DMS153 treated with DMSO at 0.1 percent for 48 hours (cell line): ENCODE results near the gene CHFR.
"Not testable (repeated sequence)": the region's sequence is repeated elsewhere in the genome, so short reads cannot be mapped to it uniquely, and the experiment has no call there.

Experiments used
- DNase-seq: peaks from one replicate; lab custom pipeline; 2025; ENCODE audit not compliant: unreplicated experiment; lab: John Stamatoyannopoulos, UW

The CHFR gene

DNA sequence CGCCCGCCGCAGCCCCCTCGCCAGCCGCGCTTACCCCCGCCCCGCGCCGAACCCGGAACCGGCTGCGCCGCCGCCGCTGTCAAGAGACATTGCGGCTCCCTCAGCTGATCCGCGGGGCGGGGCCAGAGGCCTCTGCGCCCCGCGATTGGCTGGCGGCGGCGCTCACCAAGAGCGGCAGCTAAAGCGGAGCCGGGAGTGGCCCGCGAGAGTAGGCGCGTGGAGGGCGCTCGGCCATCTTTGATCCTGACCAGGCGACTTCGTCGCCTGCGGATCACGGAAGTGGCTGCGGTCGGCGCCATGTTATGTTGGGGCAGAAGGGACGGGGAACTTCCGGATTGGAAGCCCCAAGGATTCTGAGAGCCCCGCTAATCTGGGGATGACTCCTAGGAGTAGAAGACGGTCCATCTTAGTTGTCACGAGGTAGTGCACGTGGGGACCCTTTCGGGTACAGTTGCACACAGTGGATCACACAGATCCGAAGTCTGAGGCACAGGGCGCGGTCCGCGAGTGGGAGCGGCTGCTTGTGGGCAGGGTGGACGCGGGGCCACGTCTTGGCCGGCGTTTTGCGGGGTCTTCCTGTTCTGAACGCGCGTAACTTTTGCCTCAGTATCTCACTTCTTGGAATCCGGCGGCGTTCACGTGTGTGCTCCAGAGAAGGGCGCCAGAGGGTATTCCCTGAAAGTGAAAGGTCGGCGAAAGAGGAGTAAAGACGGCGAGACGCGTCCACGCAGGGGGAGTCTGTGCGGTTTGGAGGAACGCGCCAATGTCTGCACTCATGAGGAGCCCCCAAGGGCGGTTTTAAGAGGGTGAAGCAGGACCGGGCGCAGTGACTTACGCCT, at the start of gene CHFR:
CHFR (minus strand) TSS at position 93 of the 839 bp plus-strand sequence. CDS start 277 bp downstream, outside the sequence.
- DNase-seq = peak; percentile 84

DNA sequence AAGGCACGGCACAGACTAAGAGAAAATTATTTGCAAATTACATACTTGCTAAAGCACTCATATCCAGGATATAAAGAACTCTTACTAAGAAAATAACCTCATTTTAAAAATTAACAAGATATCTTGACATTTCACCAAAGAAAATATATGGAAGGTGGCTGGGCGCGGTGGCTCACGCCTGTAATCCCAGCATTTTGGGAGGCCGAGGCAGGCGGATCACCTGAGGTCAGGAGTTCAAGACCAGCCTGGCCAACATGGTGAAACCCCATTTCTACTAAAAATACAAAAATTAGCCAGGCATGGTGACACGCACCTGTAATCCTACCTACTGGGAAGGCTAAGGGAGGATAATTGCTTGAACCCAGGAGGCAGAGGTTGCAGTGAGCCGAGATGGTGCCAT, 49.5 kb upstream of the CHFR start:
- DNase-seq = not testable (repeated sequence)

GRCh38 chr12:132936163-132936562, 48.8 kb upstream of the CHFR start:
- no peak for DNase-seq

DNA sequence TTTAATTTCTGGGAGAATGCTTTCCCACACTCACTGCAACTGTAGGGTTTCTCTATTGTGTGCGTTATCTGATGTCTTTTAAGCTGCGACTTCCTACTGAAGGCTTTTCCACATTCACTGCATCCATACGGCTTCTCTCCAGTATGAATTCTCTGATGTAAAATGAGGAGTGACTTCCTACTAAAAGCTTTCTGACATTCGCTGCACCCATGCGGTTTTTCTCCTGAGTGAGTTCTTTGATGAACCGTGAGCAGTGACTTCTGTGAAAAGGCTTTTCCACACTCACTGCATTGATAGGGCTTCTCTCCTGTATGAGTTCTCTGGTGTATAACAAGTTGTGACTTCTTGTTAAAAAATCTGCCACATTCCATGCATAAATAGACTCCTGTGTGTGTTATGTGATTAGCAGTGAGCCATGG, 39.0 kb upstream of the CHFR start:
- DNase-seq = no peak

DNA sequence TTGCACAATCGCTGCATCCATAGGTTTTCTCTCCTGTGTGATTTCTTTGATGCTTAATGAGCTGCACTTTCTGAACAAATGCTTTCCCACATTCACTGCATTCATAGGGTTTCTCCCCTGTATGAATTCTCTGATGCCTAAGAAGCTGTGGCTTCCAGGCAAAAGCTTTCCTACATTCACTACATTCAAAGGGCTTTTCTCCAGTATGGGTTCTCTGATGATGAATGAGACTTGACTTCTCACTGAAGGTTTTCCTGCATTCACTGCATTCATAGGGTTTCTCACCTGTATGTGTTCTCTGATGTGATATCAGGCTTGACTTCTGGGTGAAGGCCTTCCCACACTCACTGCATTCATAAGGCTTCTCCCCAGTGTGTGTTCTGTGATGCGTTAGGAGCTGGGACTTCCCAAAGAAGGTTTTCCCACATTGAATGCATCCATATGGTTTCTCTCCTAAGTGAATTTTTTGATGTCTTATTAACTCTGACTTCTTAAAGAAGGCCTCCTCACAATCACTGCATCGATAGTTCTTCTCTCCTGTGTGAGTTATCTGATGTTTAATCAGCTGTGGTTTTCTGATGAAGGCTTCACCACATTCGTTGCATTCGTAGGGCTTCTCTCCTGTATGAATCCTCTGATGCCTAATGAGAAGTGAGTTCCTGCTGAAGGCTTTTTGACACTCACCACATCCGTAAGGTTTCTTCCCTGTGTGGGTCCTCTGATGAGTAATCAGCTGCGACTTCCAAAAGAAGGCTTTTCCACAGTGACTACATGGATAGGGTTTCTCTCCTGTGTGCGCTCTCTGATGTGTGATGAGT, 38.4 kb upstream of the CHFR start:
- DNase-seq = no peak

DNA sequence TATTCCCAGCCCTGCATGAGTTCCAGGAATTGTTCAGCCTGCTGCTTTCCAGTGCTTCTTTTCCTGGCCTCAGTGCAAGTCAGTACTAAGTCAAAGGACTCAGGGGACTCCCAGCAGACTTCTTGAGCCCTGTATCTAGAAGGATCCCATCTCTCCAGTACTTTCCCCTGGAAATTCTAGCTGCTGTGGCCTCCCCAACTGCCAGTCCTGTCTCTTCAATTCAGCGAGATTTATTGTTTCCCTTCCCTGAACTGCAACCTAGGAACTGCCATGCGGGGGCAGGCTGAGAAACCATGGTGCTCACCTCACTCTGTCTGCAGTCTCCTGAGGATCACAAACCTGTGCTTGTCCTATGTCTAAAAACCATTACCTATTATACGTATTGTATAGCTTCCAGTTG, 37.0 kb upstream of the CHFR start:
- no peak for DNase-seq

DNA sequence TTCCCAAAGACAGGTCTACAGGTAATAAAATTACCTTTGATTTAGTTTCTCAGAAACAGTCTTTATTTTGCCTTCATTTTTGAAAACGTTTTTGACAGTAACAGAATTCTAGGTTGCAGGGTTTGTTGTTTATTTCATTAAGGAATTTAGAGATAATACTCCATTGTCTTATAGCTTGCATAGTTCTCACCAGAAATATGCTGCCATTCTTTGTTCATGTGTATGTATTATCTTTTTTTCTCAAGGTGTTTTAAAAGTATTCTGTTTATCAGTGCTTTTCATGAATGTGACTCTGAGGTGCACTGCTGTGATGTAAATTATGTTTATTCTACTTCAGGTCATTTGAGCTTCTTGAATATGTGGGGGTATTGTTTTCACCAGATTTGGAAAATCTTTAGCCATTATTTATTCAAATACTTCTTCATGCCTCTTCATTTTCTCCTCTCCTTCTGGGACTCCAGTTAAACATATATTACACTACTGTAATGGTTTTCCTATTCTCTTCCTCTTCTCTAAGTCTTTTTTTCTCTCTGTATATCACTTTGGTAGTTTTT, 36.0 kb upstream of the CHFR start:
- no peak for DNase-seq

DNA sequence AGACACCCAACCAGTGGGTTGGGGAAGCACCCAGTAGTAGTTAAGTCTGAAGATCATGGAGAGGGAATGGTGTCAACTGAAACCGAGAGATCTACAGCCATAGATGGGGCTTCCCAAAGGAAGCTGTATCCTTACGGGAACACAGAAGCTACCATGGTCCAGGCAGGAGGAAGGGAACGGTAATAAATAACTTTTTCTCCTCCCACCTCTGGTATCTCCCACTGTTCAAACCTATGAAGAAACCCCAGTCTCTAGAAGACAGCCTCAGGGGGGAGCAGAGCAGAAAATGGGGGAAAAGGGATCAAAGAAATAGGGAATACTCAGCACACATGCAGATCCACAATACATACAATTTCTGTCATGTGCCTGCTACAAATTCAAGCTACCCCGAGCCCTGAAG, 35.3 kb upstream of the CHFR start:
- no peak for DNase-seq

DNA sequence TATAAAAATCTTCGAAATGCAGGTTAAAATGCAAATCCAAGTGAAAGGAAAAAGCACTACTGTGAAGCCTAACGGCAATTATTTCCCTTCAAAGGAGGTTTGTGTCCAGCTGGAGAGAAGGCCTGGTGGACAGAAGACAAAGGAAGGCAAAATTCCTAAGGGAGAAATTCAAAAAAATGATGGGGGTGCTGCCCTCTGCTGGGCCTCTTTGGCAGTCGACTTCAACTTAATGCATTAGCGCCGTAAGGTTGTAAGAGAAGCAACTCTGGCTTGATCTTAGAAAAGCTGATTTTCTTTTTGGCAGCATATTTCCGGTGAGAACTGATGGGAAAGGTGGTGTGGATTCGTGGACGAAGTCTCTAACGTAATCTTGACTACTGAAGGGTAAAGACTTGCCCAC, 34.3 kb upstream of the CHFR start:
- no peak for DNase-seq

DNA sequence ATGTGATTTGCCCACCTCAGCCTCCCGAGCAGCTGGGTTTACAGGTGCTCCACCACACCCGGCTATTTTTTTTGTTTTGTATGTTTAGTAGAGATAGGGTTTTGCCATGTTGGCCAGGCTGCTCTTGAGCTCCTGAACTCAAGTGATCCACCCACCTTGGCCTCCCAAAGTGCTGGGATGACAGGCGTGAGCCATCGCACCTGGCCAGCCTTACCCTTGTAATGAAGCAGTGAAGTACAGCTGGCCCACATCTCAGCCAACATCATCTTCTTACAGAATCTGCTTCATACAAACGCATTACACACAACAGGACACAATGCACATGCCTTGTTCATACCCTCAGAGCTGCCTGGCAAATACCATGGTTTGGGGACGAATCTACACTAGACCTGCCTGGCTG, 31.3 kb upstream of the CHFR start:
- no peak for DNase-seq

DNA sequence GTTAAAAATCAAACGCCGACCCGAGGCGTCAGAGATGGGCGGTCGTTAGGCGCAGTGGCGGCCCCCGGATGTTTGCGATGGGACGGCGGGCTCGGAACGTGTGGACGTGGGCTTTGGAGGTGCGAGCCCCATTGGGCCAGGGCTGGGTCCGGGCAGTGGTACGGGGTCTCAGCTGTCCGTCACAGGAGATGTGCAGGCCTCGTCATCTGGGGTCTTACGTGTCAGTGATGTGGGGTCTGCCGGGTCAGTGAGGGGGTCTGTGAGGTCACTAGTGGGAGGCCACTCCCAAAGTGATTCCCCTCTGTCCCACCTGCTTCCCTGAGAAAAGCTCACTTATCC, 21.6 kb upstream of the CHFR start:
- DNase-seq = no peak

DNA sequence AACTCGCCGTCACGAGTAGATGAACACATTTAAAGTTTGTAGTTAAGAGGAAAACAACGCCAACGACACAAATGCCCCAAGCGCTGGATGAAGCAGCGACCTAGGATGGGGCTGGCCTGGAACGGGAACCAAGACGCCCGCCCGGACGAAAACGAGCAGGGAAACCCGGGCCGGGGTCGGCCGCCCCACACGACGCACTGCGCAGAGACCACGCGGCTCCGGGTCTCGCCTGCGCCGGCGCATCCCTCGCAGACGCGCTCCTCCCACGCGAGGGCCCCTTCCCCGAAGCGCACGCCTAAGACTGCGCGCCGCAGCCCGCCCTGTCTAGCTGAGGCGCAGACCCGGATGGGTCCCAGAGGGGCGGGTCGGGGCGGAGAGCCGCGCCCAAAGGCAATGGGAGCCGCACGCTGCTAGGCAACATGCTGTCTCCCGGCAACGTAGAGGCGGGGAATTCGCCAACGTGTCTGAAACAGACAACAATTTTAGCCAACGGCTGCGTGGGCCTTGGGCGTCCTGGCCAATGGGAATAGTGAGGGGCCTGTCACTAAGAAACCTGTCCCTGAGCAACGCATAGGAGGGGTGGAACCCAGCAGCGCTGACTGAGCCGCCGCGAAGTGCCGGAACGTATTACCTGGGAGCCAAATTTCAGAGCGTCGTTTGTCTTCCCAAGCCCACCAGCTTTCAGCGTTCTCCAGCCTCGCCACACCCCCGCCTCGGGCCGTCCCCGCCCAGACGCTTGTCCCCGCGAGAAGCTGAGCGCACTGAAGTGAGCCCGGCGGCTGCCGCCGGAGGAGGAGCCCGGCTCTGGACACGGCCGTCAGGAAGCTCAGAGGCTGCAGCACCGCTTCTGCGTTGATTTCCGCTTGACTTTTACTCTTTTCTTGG, 21.0 kb upstream of the CHFR start:
- DNase-seq = peak; percentile 97

DNA sequence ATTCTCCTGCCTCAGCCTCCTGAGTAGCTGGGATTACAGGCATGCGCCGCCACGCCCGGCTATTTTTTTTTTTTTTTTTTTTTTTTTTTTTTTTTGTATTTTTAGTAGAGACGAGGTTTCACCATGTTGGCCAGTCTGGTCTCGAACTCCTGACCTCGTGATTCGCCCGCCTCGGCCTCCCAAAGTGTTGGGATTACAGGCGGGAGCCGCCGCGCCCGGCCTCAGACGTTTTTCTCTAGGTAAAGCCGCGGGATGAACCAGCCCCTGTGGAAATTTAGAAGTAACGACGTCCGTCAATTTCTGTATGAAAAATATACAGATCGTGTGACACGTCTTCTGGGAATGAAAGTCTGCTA, 20.4 kb upstream of the CHFR start:
- DNase-seq = not testable (repeated sequence)

GRCh38 chr12:132907216-132907615, 19.8 kb upstream of the CHFR start:
- no peak for DNase-seq

GRCh38 chr12:132904718-132905328, 17.4 kb upstream of the CHFR start:
- no peak for DNase-seq

- no peak for DNase-seq
These were observed 11.6 kb upstream of the CHFR start for GRCh38 chr12:132899033-132899432.

DNA sequence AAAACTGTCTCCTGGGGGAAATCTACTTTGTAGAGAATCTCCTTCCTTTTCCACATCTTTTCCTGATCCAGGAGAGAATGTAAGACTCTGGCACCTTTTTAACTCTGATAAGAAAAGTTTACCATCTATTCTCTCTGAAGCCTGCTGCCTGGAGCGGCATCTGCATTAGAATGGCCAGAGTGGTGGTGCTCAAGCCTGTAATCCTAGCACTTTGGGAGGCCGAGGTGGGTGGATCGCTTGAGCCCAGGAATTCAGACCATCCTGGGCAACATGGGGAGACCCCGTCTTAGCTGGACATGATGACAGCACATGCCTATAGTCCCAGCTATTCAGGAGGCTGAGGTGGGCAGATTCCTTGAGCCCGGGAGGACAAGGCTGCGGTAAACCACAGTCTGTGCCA, 1.4 kb upstream of the CHFR start:
- no peak for DNase-seq

DNA sequence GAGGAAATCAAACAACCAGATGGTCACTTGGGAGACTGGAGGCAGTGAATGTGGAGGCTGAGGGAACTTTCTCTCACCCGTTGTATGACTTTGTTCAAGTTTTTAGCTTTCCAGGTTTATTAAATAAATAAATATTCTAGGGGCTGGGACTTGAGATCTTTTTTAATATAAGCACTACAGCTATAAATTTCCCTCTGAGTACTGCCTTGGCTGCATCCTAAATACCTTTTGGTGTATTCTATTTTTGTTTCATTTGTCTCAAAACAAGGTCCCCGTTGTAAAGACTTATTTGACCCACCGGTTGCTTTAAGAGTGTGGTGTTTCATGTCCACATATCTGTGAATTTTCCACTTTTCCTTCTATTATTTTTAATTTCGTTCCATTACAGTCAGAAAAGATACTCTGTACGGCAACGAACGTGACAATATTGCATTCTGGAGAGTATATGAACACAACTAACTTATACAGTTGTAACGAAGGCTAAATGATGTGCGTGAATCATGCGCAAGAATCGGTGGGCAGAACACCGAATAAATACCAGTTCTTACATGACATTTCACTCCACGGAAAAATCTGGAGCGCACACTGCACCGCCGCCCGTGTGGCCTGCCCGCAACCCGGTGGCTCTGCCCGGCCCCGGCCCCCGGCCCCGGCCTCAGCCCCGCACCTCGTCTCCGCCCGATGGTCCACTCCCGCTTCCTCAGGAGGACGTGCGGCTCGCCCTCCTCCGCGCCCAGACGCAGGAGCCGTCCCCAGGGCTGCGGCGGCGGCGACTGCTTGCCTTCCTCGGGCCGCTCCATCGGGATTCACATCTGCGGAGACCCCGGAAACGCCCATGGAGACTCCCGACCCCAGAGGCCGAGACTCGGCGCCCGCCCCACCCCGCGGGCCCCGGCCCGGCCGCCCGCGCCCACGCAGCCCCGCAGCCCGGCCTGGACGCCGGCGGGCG, 602 bp downstream of the CHFR start:
- DNase-seq = no peak

- no peak for DNase-seq
These were observed 5.6 kb downstream of the CHFR start for GRCh38 chr12:132881818-132882217.

DNA sequence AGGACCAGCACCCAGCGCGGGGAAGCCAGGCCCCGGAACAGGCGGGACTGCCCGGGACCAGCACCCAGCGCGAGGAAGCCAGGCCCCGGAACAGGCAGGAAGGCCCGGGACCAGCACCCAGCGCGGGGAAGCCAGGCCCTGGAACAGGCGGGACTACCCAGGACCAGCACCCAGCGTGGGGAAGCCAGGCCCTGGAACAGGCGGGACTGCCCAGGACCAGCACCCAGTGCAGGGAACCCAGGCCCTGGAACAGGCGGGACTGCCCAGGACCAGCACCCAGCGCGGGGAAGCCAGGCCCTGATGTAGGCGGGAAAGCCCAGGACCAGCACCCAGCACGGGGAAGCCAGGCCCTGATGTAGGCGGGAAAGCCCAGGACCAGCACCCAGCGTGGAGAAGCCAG, 12.8 kb downstream of the CHFR start:
- DNase-seq = not testable (repeated sequence)
